Measurements from ENCODE around the gene TFAP2A.

TFAP2A gene

DNA sequence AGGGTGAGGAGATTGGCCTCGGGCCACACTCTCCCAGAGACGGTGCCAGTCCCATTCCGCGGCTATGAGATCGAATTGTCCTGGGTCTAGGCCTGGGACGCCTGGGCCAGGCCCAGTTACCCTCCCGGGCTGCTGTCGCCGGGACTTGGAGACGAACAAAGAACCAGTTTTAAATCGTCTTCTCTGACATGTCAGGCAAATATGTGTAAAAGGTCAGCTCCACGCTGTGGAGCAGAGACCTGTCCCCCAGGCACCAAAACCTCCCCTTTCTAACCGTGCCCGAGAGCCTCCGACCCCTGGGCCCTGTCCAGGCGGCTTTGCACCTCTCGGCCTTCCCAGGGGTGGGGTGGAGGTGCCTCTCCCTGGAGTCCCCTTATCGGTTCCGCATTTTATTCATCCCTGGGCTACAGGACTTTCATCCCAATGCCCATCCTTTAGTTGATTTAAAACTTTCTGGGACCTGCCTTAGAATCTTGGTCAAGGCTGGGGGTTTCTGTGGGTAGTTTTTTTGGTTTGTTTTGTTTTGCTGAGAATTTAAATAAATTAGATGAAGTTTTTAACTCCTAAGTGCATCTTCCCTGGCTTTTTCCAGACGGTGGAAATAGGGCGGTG, 5.8 kb upstream of the TFAP2A start:
- TF ChIP-seq ZFX (IDR thresholded peaks at IDR 0.05): no peak
- TF ChIP-seq, protein P1, sequence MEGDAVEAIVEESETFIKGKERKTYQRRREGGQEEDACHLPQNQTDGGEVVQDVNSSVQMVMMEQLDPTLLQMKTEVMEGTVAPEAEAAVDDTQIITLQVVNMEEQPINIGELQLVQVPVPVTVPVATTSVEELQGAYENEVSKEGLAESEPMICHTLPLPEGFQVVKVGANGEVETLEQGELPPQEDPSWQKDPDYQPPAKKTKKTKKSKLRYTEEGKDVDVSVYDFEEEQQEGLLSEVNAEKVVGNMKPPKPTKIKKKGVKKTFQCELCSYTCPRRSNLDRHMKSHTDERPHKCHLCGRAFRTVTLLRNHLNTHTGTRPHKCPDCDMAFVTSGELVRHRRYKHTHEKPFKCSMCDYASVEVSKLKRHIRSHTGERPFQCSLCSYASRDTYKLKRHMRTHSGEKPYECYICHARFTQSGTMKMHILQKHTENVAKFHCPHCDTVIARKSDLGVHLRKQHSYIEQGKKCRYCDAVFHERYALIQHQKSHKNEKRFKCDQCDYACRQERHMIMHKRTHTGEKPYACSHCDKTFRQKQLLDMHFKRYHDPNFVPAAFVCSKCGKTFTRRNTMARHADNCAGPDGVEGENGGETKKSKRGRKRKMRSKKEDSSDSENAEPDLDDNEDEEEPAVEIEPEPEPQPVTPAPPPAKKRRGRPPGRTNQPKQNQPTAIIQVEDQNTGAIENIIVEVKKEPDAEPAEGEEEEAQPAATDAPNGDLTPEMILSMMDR (conservative IDR thresholded peaks at IDR 0.05): no peak
- no peak overlapping the region for H3K27ac ChIP-seq

- no peak overlapping the region for H3K27ac ChIP-seq
- TF ChIP-seq, protein P1 (conservative IDR thresholded peaks at IDR 0.05): no peak
- TF ChIP-seq ZFX (IDR thresholded peaks at IDR 0.05): no peak
Measured at GRCh38 chr6:10419749-10420545, 5.1 kb upstream of the TFAP2A start.

- no peak overlapping the region for H3K27ac ChIP-seq
- TF ChIP-seq ZFX (IDR thresholded peaks at IDR 0.05): no peak
- TF ChIP-seq, protein P1 (conservative IDR thresholded peaks at IDR 0.05): no peak
Measured at GRCh38 chr6:10418862-10419748, 4.2 kb upstream of the TFAP2A start.

DNA sequence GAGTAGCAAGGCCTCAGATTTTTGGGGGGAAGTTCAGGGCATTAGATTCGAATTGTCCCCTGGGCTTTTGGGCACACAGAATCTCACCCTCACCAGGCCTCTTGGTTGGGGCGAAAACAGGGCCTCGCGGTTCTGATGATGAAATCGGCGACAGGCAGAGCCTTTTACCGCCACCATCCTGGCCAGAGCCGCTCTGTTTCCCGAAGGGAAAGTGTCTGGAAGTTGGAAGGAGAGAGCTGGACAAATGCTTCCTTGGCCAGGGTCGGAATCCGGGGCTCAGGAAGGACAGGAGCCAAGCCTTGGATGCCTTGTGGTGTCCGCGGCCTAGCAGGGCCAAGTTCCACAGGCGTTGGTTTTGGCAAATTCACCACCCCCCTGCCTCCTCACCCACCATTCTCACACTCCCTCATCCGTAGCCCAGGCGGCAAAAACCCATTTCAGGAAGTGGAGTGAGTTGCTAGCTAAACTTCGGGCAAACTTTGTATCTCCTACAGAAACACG, 3.5 kb upstream of the TFAP2A start:
- no peak for TF ChIP-seq ZFX (IDR thresholded peaks at IDR 0.05)
- TF ChIP-seq, protein P1 (conservative IDR thresholded peaks at IDR 0.05): no peak
- H3K27ac ChIP-seq: no peak overlapping the region

- no peak overlapping the region for H3K27ac ChIP-seq
- TF ChIP-seq ZFX (IDR thresholded peaks at IDR 0.05): no peak
- TF ChIP-seq, protein P1 (conservative IDR thresholded peaks at IDR 0.05): no peak
Measured at GRCh38 chr6:10417681-10418104, 2.8 kb upstream of the TFAP2A start.

- H3K27ac ChIP-seq: no peak overlapping the region
- TF ChIP-seq, protein P1 (conservative IDR thresholded peaks at IDR 0.05): no peak
- TF ChIP-seq ZFX (IDR thresholded peaks at IDR 0.05): no peak
Measured at GRCh38 chr6:10416863-10417641, 2.2 kb upstream of the TFAP2A start.
